ENCODE data around the gene ZNF548. TPM values are rescaled to one million over a fixed set of nuclear protein-coding genes. Genes with fewer than 3 reads are reported as not detected.

ZNF548 gene
- total RNA-seq, 2 experiments from 2014 or later, result 27.4 to 28.0 TPM

- Mint-ChIP-seq H3K9me3 (ENCODE audit: insufficient read depth) (peaks cover 11% of the 10 kb centered on the region), H3K27me3 (ENCODE audit: low read depth) (no peaks in the 10 kb centered on the region), H3K4me3 (no peak overlapping the region), H3K36me3 (ENCODE audit: low read depth) (peaks cover 31% of the 10 kb centered on the region), H3K4me1 (ENCODE audit: low read depth) (peaks cover 5% of the 10 kb centered on the region), H3K27ac (no peak overlapping the region)
- ChIA-PET CTCF (no interaction called here), POLR2A (no interaction called here)
- no peak for ATAC-seq
- no peak for DNase-seq
Observed at GRCh38 chr19:57403737-57404563, 14.3 kb downstream of the ZNF548 start.

- ATAC-seq (no peak), DNase-seq (peak; percentile 77)
- CTCF ChIA-PET, result interaction anchor here (0.9 to 1.4 kb wide), 4 partner anchors 16 to 749 kb away, joined by 3 to 4 read pairs (median 3); no protein-coding TSS in a partner anchor
- Mint-ChIP-seq H3K27me3 (ENCODE audit: low read depth) (no peaks in the 10 kb centered on the region), H3K27ac (no peak overlapping the region), H3K4me1 (ENCODE audit: low read depth) (peaks cover 13% of the 10 kb centered on the region), H3K9me3 (ENCODE audit: insufficient read depth) (peaks cover 3% of the 10 kb centered on the region), H3K36me3 (ENCODE audit: low read depth) (peaks cover 15% of the 10 kb centered on the region), H3K4me3 (no peak overlapping the region)
- POLR2A ChIA-PET, result no interaction called here
Observed at GRCh38 chr19:57406516-57407123, 17.0 kb downstream of the ZNF548 start.

- DNase-seq (peak; percentile 96), ATAC-seq (peak; percentile 100)
- Mint-ChIP-seq H3K4me1 (ENCODE audit: low read depth) (peaks cover 18% of the 10 kb centered on the region), H3K27ac (peak within 1 kb of the TSS; percentile 87), H3K4me3 (peak within 1 kb of the TSS; percentile 91), H3K9me3 (ENCODE audit: insufficient read depth) (peaks cover 4% of the 10 kb centered on the region), H3K27me3 (ENCODE audit: low read depth) (no peaks in the 10 kb centered on the region), H3K36me3 (ENCODE audit: low read depth) (peaks cover 32% of the 10 kb centered on the region)
- ChIA-PET POLR2A (interaction anchor here (1.0 kb wide), 1 partner anchor 24 kb away, joined by 3 read pairs; the partner anchor contains the start of gene ZNF749), CTCF (interaction anchor here (1.7 kb wide), 1 partner anchor 22 kb away, joined by 6 read pairs; the partner anchor contains the start of gene ZNF548)
Observed at GRCh38 chr19:57410877-57411671, 21.4 kb downstream of the ZNF548 start, which contains the start of gene ZNF17. ZNF17 (plus strand) TSS chr19:57411161; CDS start chr19:57413616, 2,455 bp downstream.

GRCh38 chr19:57419439-57419838 lies 29.8 kb downstream of the ZNF548 start:
- no peak overlapping the region for H3K27ac Mint-ChIP-seq
- DNase-seq (no peak), ATAC-seq (no peak)
- CTCF ChIA-PET, result no interaction called here
- POLR2A ChIA-PET, result interaction anchor here (1.0 kb wide), 1 partner anchor 21 kb away, joined by 3 read pairs; no protein-coding TSS in a partner anchor
- peaks cover 20% of the 10 kb centered on the region for H3K9me3 Mint-ChIP-seq (ENCODE audit: insufficient read depth)
- peaks cover 73% of the 10 kb centered on the region for H3K36me3 Mint-ChIP-seq (ENCODE audit: low read depth)
- no peaks in the 10 kb centered on the region for H3K27me3 Mint-ChIP-seq (ENCODE audit: low read depth)
- H3K4me3 Mint-ChIP-seq, result no peak overlapping the region
- H3K4me1 Mint-ChIP-seq (ENCODE audit: low read depth), result no peaks in the 10 kb centered on the region

- no peak for ATAC-seq
- H3K36me3 Mint-ChIP-seq (ENCODE audit: low read depth), result peaks cover 59% of the 10 kb centered on the region
- H3K27me3 Mint-ChIP-seq (ENCODE audit: low read depth), result no peaks in the 10 kb centered on the region
- POLR2A ChIA-PET, result no interaction called here
- H3K4me1 Mint-ChIP-seq (ENCODE audit: low read depth), result no peaks in the 10 kb centered on the region
- H3K27ac Mint-ChIP-seq, result no peak overlapping the region
- peaks cover 16% of the 10 kb centered on the region for H3K9me3 Mint-ChIP-seq (ENCODE audit: insufficient read depth)
- no peak for DNase-seq
- CTCF ChIA-PET, result no interaction called here
- H3K4me3 Mint-ChIP-seq, result no peak overlapping the region
Observed at GRCh38 chr19:57421037-57421436, 31.4 kb downstream of the ZNF548 start.

- H3K9me3 Mint-ChIP-seq (ENCODE audit: insufficient read depth), result peaks cover 29% of the 10 kb centered on the region
- peaks cover 23% of the 10 kb centered on the region for H3K4me1 Mint-ChIP-seq (ENCODE audit: low read depth)
- ChIA-PET POLR2A (interaction anchor here (0.6 to 1.4 kb wide), 3 partner anchors 42 to 659 kb away, joined by 3 to 4 read pairs (median 4); partner anchors contain the start of gene ZNF772), CTCF (no interaction called here)
- no peak for DNase-seq
- peak overlapping the region; percentile 94 for H3K27ac Mint-ChIP-seq
- peak; percentile 4 for ATAC-seq
- no peaks in the 10 kb centered on the region for H3K27me3 Mint-ChIP-seq (ENCODE audit: low read depth)
- peak overlapping the region; percentile 94 for H3K4me3 Mint-ChIP-seq
- peaks cover 50% of the 10 kb centered on the region for H3K36me3 Mint-ChIP-seq (ENCODE audit: low read depth)
Observed at GRCh38 chr19:57434386-57435061, 44.9 kb downstream of the ZNF548 start.

- Mint-ChIP-seq H3K27ac (peak within 1 kb of the TSS; percentile 94), H3K4me3 (peak within 1 kb of the TSS; percentile 94), H3K36me3 (ENCODE audit: low read depth) (peaks cover 58% of the 10 kb centered on the region), H3K27me3 (ENCODE audit: low read depth) (no peaks in the 10 kb centered on the region), H3K9me3 (ENCODE audit: insufficient read depth) (peaks cover 33% of the 10 kb centered on the region), H3K4me1 (ENCODE audit: low read depth) (peaks cover 23% of the 10 kb centered on the region)
- DNase-seq (peak; percentile 99), ATAC-seq (peak; percentile 99)
- ChIA-PET CTCF (no interaction called here), POLR2A (interaction anchor here (0.6 to 1.5 kb wide), 8 partner anchors 24 to 658 kb away, joined by 3 to 4 read pairs (median 4); partner anchors contain the start of genes ZNF17, ZNF304, ZNF606 and ZNF772)
Observed at GRCh38 chr19:57435062-57435978, 45.7 kb downstream of the ZNF548 start, which contains the start of gene ZNF749. ZNF749 (plus strand) TSS chr19:57435325; CDS start chr19:57435579, 254 bp downstream.

GRCh38 chr19:57436417-57436816 lies 46.8 kb downstream of the ZNF548 start:
- peaks cover 23% of the 10 kb centered on the region for H3K4me1 Mint-ChIP-seq (ENCODE audit: low read depth)
- H3K36me3 Mint-ChIP-seq (ENCODE audit: low read depth), result peaks cover 66% of the 10 kb centered on the region
- peak overlapping the region; percentile 94 for H3K27ac Mint-ChIP-seq
- H3K27me3 Mint-ChIP-seq (ENCODE audit: low read depth), result no peaks in the 10 kb centered on the region
- ChIA-PET CTCF (no interaction called here), POLR2A (interaction anchor here (0.6 to 1.5 kb wide), 4 partner anchors 86 to 566 kb away, joined by 3 to 4 read pairs (median 4); partner anchors contain the start of genes ZNF304 and ZNF606)
- no peak for DNase-seq
- peaks cover 36% of the 10 kb centered on the region for H3K9me3 Mint-ChIP-seq (ENCODE audit: insufficient read depth)
- H3K4me3 Mint-ChIP-seq, result peak overlapping the region; percentile 94
- no peak for ATAC-seq

- no peaks in the 10 kb centered on the region for H3K27me3 Mint-ChIP-seq (ENCODE audit: low read depth)
- H3K36me3 Mint-ChIP-seq (ENCODE audit: low read depth), result peaks cover 79% of the 10 kb centered on the region
- ATAC-seq, result no peak
- no peak for DNase-seq
- H3K9me3 Mint-ChIP-seq (ENCODE audit: insufficient read depth), result peaks cover 46% of the 10 kb centered on the region
- peaks cover 23% of the 10 kb centered on the region for H3K4me1 Mint-ChIP-seq (ENCODE audit: low read depth)
- CTCF ChIA-PET, result no interaction called here
- POLR2A ChIA-PET, result no interaction called here
- no peak overlapping the region for H3K4me3 Mint-ChIP-seq
- no peak overlapping the region for H3K27ac Mint-ChIP-seq
Observed at GRCh38 chr19:57437931-57438330, 48.3 kb downstream of the ZNF548 start.

- H3K9me3 Mint-ChIP-seq (ENCODE audit: insufficient read depth), result peaks cover 39% of the 10 kb centered on the region
- CTCF ChIA-PET, result no interaction called here
Observed at GRCh38 chr19:57438925-57439324, 49.3 kb downstream of the ZNF548 start.

More at GRCh38 chr19:57438925-57439324, 49.3 kb downstream of the ZNF548 start:
- Mint-ChIP-seq H3K4me3 (no peak overlapping the region), H3K36me3 (ENCODE audit: low read depth) (peaks cover 80% of the 10 kb centered on the region), H3K27ac (no peak overlapping the region), H3K27me3 (ENCODE audit: low read depth) (no peaks in the 10 kb centered on the region), H3K4me1 (ENCODE audit: low read depth) (peaks cover 23% of the 10 kb centered on the region)
- POLR2A ChIA-PET, result no interaction called here
- ATAC-seq, result no peak
- no peak for DNase-seq

All from activated CD8-positive, alpha-beta T cell treated with anti-CD3 and anti-CD28 coated beads, Interleukin-2, amount 10 ng/mL, durations not matched to agents 7 days and 5 days (primary cell).